Right cardiac atrium (tissue), 5 donors: ENCODE measurements around the gene MARCHF6. TPM values are rescaled to one million over a fixed set of nuclear protein-coding genes. Genes with fewer than 3 reads are reported as not detected.
A peak's percentile ranks its signal among the peaks of the same experiment; 100 is the strongest.
"Not testable (repeated sequence)": the region's sequence is repeated elsewhere in the genome, so short reads cannot be mapped to it uniquely, and the experiment has no call there.

Source experiments
- ATAC-seq, 2 donors: fragments of 200-7000 bp; cut with Tn5 transposase; one replicate each; pipeline versions ENCODE4 v1.8.0 to v1.9.1; 2020; ENCODE audit warnings: moderate library complexity in 2 of 2, mild to moderate bottlenecking in 1 of 2
- DNase-seq, 3 donors: peaks; one replicate each; pipeline ENCODE4 v3.0.0-alpha.2; 2020
- H3K27ac ChIP-seq: one replicate; pipeline ENCODE4 v1.5.1; 2013; ENCODE audit warnings: mild to moderate bottlenecking, low read length, control low read depth, moderate library complexity
- H3K27me3 ChIP-seq: one replicate; pipeline ENCODE4 v1.6.1; 2013; ENCODE audit not compliant: control insufficient read depth, insufficient read depth
- H3K4me1 ChIP-seq: one replicate; pipeline ENCODE4 v1.6.1; 2013; ENCODE audit warnings: low read length; ENCODE audit not compliant: control insufficient read depth, insufficient read depth
- H3K4me3 ChIP-seq: one replicate; pipeline ENCODE4 v1.5.1; 2013; ENCODE audit warnings: low read length, control low read depth
- H3K9me3 ChIP-seq: one replicate; pipeline ENCODE4 v1.6.1; 2013; ENCODE audit warnings: low read length; ENCODE audit not compliant: control insufficient read depth
- WGBS: extraction: QIAGEN DNeasy Blood & Tissue Kit; methylation state at CpG from one replicate; pipeline ENCODE4 v1.1.7; 2013; 5-methylcytosine and 5-hydroxymethylcytosine counted together
- intact Hi-C, 4 donors: fragments of 100-400 bp; cut with DNase I; formaldehyde crosslinking; loops; one replicate each; pipeline versions ENCODE4 v1.11.0 to v1.14.0; 2022 to 2023
- polyA plus RNA-seq: library from polyadenylated mRNA; stranded (reverse); fragments of 200-250 nt; gene quantifications from one replicate; pipeline ENCODE4 v1.2.3, GENCODE V29; 2013
- total RNA-seq, 4 donors: library from RNA; stranded (reverse); fragmentation: NEBNext Ultra II Directional; extraction: Animal tissue kit (Norgen Biotek cat#: 25700); gene quantifications; one replicate each; pipeline ENCODE4 v1.2.1, GENCODE V29; 2021
- donor health status: healthy with polysubstance abuse.
- donor health status: DM: no; HTN: yes; CAD: no.
- donor health status: DM: no; HTN: no; CAD: no.
- donor health status: DM: no; HTN: yes; CAD: no; lungs with severe emphysema.
- donor health status: DM: yes; HTN: yes; CAD: no.

MARCHF6 gene
- total and polyA plus RNA-seq, 5 donors, result 75.7 to 186 (median 181) TPM

DNA sequence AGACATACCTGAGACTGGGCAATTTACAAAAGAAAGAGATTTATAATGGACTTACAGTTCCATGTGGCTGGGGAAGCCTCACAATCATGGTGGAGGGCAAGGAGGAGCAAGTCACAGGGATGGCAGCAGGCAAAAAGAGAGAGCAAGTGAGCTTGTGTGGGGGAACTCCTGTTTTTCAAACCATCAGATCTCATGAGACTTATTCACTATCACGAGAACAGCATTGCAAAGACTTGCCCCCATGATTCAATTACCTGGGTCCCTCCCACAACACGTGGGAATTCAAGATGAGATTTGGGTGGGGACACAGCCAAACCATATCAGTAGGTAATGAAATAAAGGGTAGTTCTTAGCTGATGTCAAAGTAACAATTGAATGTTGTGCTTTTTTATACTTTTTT, 17.9 kb downstream of the MARCHF6 start:
- H3K27ac ChIP-seq, DNase-seq, H3K9me3 ChIP-seq, H3K4me3 ChIP-seq, ATAC-seq, intact Hi-C loops, H3K27me3 ChIP-seq, H3K4me1 ChIP-seq: not testable (repeated sequence)
- 65% methylated on average over 2 of the region's 2 CpGs for WGBS

DNA sequence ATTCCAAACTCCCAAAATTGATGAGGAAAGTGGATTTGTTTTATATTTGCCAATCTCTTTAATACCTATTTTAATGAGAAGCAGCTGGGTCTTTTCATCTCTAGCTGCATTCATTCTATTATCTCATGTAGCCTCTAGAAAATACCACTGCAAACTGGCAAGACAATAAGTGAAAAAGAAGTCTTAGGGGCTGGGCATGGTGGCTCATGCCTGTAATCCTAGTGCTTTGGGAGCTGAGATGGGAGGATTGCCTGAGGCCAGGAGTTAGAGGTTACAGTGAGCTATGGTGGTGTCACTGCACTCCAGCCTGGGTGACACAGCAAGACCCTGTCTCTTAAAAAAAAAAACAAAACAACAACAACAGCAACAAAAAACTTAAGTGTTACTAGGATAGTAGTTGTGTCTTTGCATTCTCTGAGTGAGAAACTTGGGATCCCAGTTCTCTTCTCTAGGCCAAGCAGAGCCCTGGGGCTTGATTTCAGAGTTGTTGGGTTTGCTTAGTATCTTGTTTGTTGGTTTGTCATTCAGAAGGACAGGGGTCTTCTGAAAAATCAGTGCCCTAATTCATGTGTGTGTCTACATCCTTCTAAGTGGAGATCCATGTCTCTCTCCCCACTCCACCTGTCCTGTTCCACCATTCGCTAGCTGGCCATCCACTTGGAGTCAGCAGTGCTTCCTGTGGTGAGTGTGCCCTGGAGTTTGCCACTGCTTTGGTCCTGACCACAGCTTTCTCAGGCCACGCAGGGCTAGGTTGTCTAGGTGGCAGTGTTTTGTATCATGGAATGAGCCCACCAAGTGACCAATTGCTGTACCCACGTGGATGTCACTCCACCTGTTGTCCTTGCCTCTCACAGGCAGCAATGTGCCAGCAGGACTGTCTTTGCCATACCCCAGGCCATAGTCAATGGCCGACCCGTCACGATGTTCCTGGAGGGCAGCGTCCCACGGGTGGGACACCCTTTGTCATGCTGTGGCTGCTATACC, 19.5 kb downstream of the MARCHF6 start:
- H3K4me1 ChIP-seq, result peaks cover 8% of the 10 kb centered on the region
- no peaks in the 10 kb centered on the region for H3K27me3 ChIP-seq
- WGBS, result 92% methylated on average over 8 of the region's 8 CpGs
- DNase-seq (no peak), ATAC-seq (peak; percentile 36 to 42)
- intact Hi-C loops, result no loop called here
- peaks cover 2% of the 10 kb centered on the region for H3K9me3 ChIP-seq
- peak overlapping the region; percentile 32 for H3K27ac ChIP-seq
- H3K4me3 ChIP-seq, result no peak overlapping the region

DNA sequence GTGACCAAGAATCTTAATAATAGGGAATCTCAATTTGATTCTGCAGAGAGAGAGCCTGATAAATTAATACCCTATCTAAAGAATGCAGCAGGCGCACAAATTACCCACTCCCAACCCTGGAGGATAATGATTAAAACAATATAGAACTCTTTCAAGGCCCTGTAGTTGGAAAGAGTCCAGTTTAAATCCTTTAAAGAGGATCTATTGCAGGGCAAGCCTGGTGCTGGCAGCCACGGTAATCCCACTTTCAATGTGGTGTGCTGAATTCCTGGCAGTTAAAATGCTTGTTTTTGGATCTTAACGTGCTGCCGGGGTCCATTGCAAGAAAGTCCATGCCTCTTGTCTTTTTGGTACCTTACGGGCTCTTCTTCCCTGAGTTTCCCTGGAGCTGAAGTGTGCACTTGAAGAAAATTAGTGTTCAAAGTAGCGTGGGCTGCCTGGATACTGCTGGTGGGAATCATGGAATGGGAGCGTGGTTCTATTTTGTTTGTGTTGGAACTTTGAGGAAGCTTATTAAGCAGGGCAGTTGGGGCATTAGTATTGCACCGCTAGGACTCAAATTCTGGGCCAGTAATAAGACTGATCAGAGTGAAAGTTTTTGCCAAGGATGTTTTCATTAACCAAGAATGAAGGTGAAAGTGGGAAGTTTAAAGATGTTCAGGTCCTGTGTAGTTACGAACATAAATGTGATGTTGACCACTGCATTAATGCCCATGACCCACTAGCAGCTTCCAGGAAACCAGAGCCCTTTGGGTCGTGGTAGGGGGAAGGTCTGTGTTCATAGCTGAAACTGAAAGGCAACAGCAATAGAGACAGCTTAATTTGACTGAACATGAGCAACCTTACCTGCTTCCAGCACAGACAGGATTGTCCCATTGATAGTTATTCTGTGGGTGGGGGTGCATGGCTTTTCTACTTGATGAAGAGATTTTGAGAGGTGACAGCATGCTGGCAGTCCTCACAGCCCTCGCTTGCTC, 20.8 kb downstream of the MARCHF6 start:
- H3K27me3 ChIP-seq, result no peaks in the 10 kb centered on the region
- H3K4me3 ChIP-seq, result no peak overlapping the region
- 79% methylated on average over 11 of the region's 11 CpGs for WGBS
- intact Hi-C loops, result no loop called here
- H3K9me3 ChIP-seq, result peaks cover 2% of the 10 kb centered on the region
- ATAC-seq (no peak), DNase-seq (no peak)
- H3K27ac ChIP-seq, result no peak overlapping the region
- peaks cover 5% of the 10 kb centered on the region for H3K4me1 ChIP-seq

DNA sequence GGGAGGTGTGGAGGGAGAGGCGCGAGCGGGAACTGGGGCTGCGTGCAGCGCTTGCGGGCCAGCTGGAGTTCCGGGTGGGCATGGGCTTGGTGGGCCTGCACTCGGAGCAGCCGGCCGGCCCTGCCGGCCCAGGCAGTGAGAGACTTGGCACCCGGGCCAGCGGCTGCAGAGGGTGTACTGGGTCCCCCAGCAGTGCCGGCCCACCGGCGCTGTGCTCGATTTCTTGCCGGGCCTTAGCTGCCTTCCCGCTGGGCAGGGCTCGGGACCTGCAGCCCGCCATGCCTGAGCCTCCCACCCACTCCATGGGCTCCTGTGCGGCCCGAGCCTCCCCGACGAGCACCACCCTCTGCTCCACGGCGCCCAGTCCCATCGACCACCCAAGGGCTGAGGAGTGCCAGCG, 21.7 kb downstream of the MARCHF6 start:
- H3K4me1 ChIP-seq, result not testable (repeated sequence)
- WGBS, result 97% methylated on average over 29 of the region's 29 CpGs

DNA sequence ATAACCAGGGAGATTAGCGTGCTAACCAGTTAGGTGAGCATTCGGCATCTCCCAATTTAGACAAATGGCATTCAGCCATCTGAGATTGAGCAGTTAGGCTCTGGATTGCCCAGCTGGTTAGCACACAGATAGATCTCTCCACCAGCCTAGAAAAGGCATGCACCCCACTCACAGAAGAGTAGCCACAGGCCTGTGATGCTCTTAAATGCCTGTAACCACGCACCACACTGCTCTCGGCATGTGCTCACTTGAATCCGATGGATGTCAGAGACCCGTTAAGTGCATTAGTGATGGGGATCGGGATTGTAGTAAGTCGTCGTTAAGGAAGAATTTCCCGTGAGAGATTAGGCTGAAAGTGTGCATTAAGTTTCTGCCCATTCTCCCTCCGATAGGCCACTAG, 23.0 kb downstream of the MARCHF6 start:
- intact Hi-C loops, result no loop called here
- Histone ChIP-seq H3K9me3 (peaks cover 2% of the 10 kb centered on the region), H3K4me1 (peaks cover 7% of the 10 kb centered on the region), H3K27me3 (no peaks in the 10 kb centered on the region), H3K27ac (no peak overlapping the region), H3K4me3 (no peak overlapping the region)
- no peak for DNase-seq
- ATAC-seq, result peak in 1 of 2 donors; percentile 39
- WGBS, result 78% methylated on average over 11 of the region's 11 CpGs

More for the DNA sequence above, 21.7 kb downstream of the MARCHF6 start:
- DNase-seq, intact Hi-C loops, H3K9me3 ChIP-seq, H3K4me3 ChIP-seq, H3K27ac ChIP-seq, ATAC-seq, H3K27me3 ChIP-seq: not testable (repeated sequence)

DNA sequence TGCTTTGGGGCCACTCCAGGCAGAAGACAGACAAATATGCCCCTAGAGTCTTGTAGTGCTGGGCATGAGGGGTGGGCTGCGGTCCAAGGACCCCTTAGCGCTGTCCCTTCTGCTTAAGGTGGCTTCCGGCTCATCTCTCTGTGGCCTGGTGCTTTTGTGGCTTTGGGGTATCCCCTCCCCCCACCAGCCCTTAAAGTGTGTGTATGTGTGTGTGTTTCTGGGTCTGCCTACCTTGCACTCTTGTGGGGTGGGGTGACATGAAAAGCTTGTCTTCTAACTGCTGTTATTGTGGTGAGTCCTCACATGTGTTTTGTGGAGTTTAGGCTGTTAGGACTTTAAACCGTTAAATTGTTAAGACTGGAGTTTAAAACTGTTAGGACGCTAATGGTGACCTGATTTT, 23.6 kb downstream of the MARCHF6 start:
- Histone ChIP-seq H3K27me3 (no peaks in the 10 kb centered on the region), H3K27ac (no peak overlapping the region), H3K4me1 (peaks cover 7% of the 10 kb centered on the region), H3K9me3 (peaks cover 2% of the 10 kb centered on the region), H3K4me3 (no peak overlapping the region)
- intact Hi-C loops, result no loop called here
- DNase-seq (no peak), ATAC-seq (peak; percentile 23 to 31)
- WGBS, result 87% methylated on average over 5 of the region's 5 CpGs

DNA sequence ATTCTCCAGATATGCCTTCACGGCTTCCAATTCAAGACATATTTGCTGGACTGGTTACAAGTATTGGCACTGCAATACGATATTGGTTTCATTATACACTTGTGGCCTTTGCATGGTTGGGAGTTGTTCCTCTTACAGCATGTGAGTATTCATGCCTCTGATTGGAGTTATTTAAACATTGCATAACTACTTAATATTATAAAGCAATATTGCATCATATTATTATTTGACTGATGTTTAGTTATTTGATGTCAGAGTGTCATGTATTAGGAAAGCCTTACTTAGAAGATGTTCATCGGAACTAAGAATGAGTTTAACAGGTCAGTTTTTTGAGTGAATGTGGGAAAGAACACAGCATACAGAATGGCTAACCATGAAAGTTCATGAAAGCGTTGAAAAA, 28.3 kb downstream of the MARCHF6 start:
- intact Hi-C loops, result no loop called here

DNA sequence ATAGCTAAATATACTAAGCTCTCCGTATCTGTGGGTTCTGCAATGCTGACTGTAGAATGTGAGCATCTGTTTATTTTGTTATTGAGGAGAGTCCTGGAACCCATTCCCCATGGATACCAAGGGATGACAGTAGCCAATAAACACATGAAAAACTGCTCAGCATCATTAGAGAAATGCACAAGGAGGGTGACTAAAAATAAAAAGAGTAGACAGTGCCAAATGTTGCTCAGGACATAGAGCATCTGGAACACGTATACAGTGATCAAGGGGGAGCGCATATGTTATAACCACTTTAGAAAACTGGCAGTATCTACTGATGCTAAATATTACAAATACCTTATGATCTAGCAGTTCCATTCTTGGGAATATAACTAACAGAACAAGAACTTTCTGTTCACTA, 31.0 kb downstream of the MARCHF6 start:
- Histone ChIP-seq H3K4me3 (no peak overlapping the region), H3K4me1 (peaks cover 1% of the 10 kb centered on the region), H3K27ac (no peak overlapping the region), H3K27me3 (no peaks in the 10 kb centered on the region), H3K9me3 (no peaks in the 10 kb centered on the region)
- DNase-seq (no peak), ATAC-seq (peak in 1 of 2 donors; percentile 47)
- WGBS, result 73% methylated on average over 3 of the region's 3 CpGs
- intact Hi-C loops, result no loop called here

More for the DNA sequence above, 28.3 kb downstream of the MARCHF6 start:
- DNase-seq (no peak), ATAC-seq (no peak)
- H3K9me3 ChIP-seq, result no peaks in the 10 kb centered on the region
- 96% methylated on average over 4 of the region's 4 CpGs for WGBS
- no peaks in the 10 kb centered on the region for H3K27me3 ChIP-seq
- peaks cover 1% of the 10 kb centered on the region for H3K4me1 ChIP-seq
- no peak overlapping the region for H3K27ac ChIP-seq
- H3K4me3 ChIP-seq, result no peak overlapping the region

DNA sequence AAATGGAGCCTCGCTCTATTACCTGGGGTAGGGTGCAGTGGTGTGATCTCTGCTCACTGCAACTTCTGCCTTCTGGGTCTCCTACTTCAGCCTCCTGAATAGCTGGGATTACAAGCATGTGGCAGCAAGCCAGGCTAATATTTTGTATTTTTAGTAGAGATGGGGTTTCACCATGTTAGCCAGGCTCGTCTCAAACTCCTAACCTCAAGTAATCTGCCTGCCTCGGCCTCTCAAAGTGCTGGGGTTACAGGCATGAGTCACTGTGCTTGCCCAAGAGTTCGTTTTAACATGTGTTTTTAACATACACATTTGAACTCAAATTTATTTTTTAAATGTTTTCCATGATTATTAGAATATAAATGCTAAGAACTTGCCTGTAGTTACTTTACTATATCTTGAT, 34.2 kb downstream of the MARCHF6 start:
- 88% methylated on average over 4 of the region's 4 CpGs for WGBS
- peaks cover 2% of the 10 kb centered on the region for H3K9me3 ChIP-seq
- DNase-seq (no peak), ATAC-seq (no peak)
- no peak overlapping the region for H3K4me3 ChIP-seq
- intact Hi-C loops, result no loop called here
- no peak overlapping the region for H3K27ac ChIP-seq
- H3K27me3 ChIP-seq, result no peaks in the 10 kb centered on the region
- H3K4me1 ChIP-seq, result no peaks in the 10 kb centered on the region

DNA sequence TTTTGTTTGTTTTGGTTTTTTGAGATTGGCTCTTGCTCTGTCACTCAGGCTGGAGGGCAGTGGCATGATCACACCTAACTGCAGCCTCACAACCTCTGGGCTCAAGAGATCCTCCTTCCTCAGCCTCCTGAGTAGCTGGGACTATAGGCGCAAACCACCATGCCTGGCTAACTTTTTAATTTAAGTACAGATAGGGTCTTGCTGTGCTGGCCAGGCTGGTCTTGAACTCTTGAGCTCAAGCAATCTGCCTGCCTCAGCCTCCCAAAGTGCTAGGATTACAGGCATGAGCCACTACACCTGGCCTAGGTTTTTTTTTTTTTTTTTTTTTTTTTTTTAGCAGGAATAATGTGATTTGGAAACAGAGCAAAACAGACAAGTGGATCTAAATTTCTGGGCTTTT, 37.6 kb downstream of the MARCHF6 start:
- DNase-seq, result no peak
- no peaks in the 10 kb centered on the region for H3K27me3 ChIP-seq
- intact Hi-C loops, result loop anchor here in 1 of 4 donors (10.0 kb wide), 1 partner anchor 106 kb away; no protein-coding TSS in a partner anchor
- no peak overlapping the region for H3K27ac ChIP-seq
- WGBS, result 98% methylated on average over 1 of the region's 1 CpG
- H3K4me1 ChIP-seq, result no peaks in the 10 kb centered on the region
- no peak overlapping the region for H3K4me3 ChIP-seq
- ATAC-seq, result no peak
- peaks cover 2% of the 10 kb centered on the region for H3K9me3 ChIP-seq
